IgD-negative memory B cell (primary cell): ENCODE results near the gene LIPA. TPM values are rescaled to one million over a fixed set of nuclear protein-coding genes. Genes with fewer than 3 reads are reported as not detected.
"Not testable (repeated sequence)": the region's sequence is repeated elsewhere in the genome, so short reads cannot be mapped to it uniquely, and the experiment has no call there.

Experiments
- H3K27ac Mint-ChIP-seq, 3 donors: one replicate each; pipeline ENCODE4 v1.8.0; 2020 to 2022; ENCODE audit warnings: mild to moderate bottlenecking in 3 of 3, mixed read lengths in 3 of 3, moderate library complexity in 1 of 3
- H3K27me3 Mint-ChIP-seq: one replicate; pipeline ENCODE4 v1.8.0; 2021; ENCODE audit warnings: mixed read lengths
- H3K36me3 Mint-ChIP-seq: one replicate; pipeline ENCODE4 v1.8.0; 2020; ENCODE audit warnings: mild to moderate bottlenecking, mixed read lengths
- H3K4me1 Mint-ChIP-seq, 3 donors: one replicate each; pipeline ENCODE4 v1.8.0; 2020 to 2022; ENCODE audit warnings: mixed read lengths in 3 of 3, mild to moderate bottlenecking in 1 of 3
- H3K4me3 Mint-ChIP-seq, 4 donors: one replicate each; pipeline ENCODE4 v1.8.0; 2020 to 2022; ENCODE audit warnings: mild to moderate bottlenecking in 4 of 4, mixed read lengths in 4 of 4, moderate library complexity in 3 of 4
- H3K9me3 Mint-ChIP-seq, 3 donors: one replicate each; pipeline ENCODE4 v1.8.0; 2020 to 2021; ENCODE audit warnings: mixed read lengths in 3 of 3, mild to moderate bottlenecking in 1 of 3
- polyA plus RNA-seq: library from polyadenylated mRNA; unstranded; fragments of 300-500 nt; fragmentation: Illumina TruSeq; gene quantifications from one replicate; pipeline ENCODE4 v1.2.3, GENCODE V29; 2021

Gene LIPA
- 73.9 TPM for polyA plus RNA-seq

DNA sequence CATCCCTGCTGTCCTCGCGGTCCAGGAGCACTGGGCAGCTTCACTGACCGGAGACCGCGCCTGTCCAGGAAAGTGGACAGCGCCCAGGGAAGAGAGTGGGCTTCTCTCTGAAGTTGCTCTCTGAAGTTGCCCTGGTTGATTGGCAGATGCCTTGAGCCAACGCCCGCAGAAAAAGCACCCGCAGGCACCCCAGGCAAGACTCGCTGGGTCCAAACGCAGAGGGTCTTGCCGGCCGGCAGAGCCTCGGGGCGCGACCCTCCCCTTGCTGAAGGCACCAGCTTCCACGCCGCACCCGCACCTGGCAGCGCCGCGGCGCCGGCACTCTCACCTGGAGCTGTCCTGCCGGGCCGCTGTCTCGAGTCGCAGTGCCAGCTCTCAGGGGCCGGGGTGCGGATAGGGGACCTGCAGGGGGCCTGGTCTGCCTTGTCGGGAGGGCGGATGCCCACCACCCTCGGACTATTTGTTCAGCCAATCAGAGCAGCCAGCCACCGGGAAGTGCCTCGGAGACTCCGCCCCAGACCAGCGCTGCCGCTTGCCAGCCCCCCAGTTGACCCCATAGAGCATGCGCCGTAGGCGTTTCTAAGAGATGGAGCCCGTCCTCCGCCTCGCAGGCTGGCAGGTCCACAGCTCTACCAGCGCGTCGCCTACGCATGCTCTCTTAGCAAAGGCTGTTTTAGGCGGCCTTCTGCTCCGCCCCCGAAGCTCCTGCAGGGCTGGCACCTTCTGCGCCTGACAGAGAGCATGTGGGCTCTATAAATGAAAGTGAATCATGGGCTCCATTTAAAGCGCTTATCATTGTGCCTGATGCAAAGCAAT is at the start of gene LIPA:
Gene LIPA (minus strand): TSS at position 367 of the 816 bp plus-strand sequence. CDS start 4,127 bp downstream, outside the sequence.
- Mint-ChIP-seq H3K9me3 (peaks cover 2 to 7% (median 6%) of the 10 kb centered on the region in 3 donors), H3K36me3 (peaks cover 3% of the 10 kb centered on the region), H3K4me3 (peak within 1 kb of the TSS; percentile 88 to 96 (median 96)), H3K27ac (peak within 1 kb of the TSS; percentile 35 to 83 (median 80)), H3K4me1 (peaks cover 17 to 23% (median 23%) of the 10 kb centered on the region in 3 donors), H3K27me3 (no peaks in the 10 kb centered on the region)

DNA sequence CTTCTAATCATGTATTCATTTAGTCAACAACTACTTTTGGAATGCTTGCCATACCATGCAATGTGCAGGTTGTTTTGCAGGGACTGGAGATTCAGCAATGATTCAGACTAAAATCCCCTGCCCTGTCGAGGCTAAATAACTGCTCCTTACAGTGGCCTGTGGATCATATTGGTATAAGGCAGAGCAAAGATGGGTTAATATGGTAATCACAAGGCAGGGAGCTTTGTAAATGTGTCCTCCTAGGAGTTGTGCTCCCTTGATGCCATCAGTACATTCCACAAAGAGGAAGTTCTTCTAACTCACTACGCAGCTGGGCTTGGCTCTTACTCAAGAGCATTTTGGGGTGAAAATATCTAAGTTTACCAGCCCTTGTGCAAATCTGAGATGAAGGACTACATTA is 49.7 kb upstream of the LIPA start:
- H3K9me3 Mint-ChIP-seq = peaks cover 3 to 9% (median 4%) of the 10 kb centered on the region in 3 donors
- H3K4me1 Mint-ChIP-seq = peaks cover 32 to 50% (median 42%) of the 10 kb centered on the region in 3 donors
- H3K4me3 Mint-ChIP-seq = peak overlapping the region; percentile 92 to 99 (median 94)
- H3K27me3 Mint-ChIP-seq = no peaks in the 10 kb centered on the region
- H3K36me3 Mint-ChIP-seq = peaks cover 2% of the 10 kb centered on the region
- peak overlapping the region; percentile 97 to 98 (median 98) for H3K27ac Mint-ChIP-seq

DNA sequence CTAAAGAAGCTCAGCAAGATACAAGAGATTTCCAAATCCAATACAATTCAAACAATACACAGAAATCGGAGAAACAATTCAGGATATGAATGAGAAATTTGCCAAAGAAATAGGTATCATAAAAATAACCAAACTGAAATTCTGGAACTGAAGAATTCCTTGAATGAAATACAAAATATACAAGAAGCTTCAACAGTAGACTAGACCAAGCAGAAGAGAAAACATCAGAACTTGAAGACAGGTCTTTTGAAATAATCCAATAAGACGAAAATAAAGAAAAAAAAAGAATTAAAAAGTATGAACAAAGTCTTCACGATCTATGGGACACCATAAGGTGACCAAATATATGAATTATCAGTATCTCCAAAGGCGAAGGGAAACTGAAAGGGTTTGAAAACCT is 47.5 kb upstream of the LIPA start:
- H3K4me3 Mint-ChIP-seq = peak overlapping the region in 1 of 4 donors; percentile 39

DNA sequence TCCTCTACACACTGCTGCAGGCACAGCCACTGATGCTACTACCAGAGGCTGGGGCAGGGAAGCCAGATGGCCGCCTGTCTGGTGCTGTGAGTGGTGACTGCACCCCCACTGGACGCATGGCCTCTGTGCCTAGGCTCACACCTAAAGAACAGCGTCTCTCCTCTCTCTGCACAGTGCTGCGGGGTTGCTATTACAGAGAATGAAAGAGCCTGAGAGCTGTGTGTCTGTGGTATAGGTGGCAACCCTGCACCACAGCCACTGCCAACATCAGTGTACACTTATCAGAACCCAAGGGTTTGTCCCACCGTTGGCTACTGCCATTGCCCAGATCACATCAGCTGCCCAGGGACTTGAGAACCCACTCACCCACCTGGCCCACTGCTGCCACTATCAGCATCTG is 46.2 kb upstream of the LIPA start:
- H3K9me3 Mint-ChIP-seq = peaks cover 3 to 9% (median 4%) of the 10 kb centered on the region in 3 donors
- H3K27ac Mint-ChIP-seq = peak overlapping the region in 1 of 3 donors; percentile 37
- no peak overlapping the region for H3K4me3 Mint-ChIP-seq
- H3K4me1 Mint-ChIP-seq = peaks cover 27 to 48% (median 30%) of the 10 kb centered on the region in 3 donors
- no peaks in the 10 kb centered on the region for H3K36me3 Mint-ChIP-seq
- H3K27me3 Mint-ChIP-seq = no peaks in the 10 kb centered on the region

More for the DNA sequence above, 47.5 kb upstream of the LIPA start:
- Mint-ChIP-seq H3K36me3 (no peaks in the 10 kb centered on the region), H3K9me3 (peaks cover 3 to 9% (median 4%) of the 10 kb centered on the region in 3 donors), H3K27me3 (no peaks in the 10 kb centered on the region), H3K4me1 (peaks cover 35 to 53% (median 42%) of the 10 kb centered on the region in 3 donors), H3K27ac (no peak overlapping the region)

DNA sequence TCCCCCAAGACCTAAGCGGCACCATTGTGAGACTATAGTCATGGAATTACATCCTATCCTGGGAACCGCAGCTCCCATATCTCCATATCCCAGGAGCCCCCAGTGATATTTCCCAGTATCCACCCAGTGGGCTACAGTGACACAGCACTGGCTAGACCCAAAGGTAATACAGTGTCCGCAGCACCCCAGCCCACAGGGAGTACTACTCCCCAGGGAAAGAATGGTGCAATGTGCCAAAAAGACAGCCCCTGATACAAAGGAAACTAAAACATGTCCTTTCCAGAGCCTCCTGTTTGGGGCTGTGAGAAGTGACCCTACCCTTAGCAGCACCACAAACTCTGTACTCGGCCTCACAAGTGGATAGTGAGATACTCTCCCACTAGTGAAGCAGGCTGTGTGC is 45.8 kb upstream of the LIPA start:
- no peaks in the 10 kb centered on the region for H3K27me3 Mint-ChIP-seq
- H3K27ac Mint-ChIP-seq = peak overlapping the region in 1 of 3 donors; percentile 37
- H3K36me3 Mint-ChIP-seq = no peaks in the 10 kb centered on the region
- peaks cover 26 to 44% (median 26%) of the 10 kb centered on the region in 3 donors for H3K4me1 Mint-ChIP-seq
- H3K9me3 Mint-ChIP-seq = peaks cover 3 to 9% (median 4%) of the 10 kb centered on the region in 3 donors
- H3K4me3 Mint-ChIP-seq = peak overlapping the region in 1 of 4 donors; percentile 19

DNA sequence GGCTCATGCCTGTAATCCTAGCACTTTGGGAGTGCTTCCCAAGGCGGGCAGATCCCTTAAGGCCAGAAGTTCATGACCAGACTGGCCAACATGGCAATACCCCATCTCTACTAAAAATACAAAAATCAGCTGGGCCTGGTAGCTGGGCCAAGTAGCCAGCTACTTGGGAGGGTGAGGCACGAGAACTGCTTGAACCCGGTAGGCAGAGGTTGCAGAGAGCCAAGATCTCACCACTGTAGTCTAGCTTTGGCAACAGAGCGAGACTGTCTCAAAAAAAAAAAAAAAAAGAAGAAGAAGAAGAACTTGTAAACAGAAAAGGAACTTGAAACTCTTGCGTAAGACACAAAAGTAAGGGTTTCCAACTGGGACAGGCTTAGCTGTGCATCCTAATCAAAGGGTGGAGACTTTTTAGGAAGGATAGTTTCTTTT is 44.7 kb upstream of the LIPA start:
- Mint-ChIP-seq H3K36me3 (no peaks in the 10 kb centered on the region), H3K9me3 (peaks cover 3 to 9% (median 4%) of the 10 kb centered on the region in 3 donors)

DNA sequence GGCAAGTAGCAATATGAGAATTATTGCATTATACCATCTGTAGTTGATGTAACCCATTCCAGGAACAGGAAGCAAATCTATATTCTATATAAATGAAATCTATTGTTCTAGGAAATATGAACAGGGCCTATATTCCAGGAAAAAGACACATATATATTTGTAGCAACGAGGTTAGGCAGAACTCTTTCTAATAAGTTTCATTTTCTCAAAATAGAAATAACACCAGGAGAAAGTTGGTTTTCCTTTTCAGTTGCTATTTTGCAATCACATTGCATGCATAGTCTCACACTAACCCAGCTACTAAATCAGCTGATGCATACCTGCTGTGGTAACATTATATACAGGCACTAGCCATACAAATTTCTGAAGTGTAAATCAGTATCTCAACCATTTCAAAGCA is 44.0 kb upstream of the LIPA start:
- Mint-ChIP-seq H3K4me3 (peak overlapping the region in 2 of 4 donors; percentile 19 to 70), H3K36me3 (no peaks in the 10 kb centered on the region), H3K27me3 (no peaks in the 10 kb centered on the region), H3K4me1 (peaks cover 14 to 29% (median 19%) of the 10 kb centered on the region in 3 donors), H3K9me3 (peaks cover 3 to 9% (median 4%) of the 10 kb centered on the region in 3 donors), H3K27ac (peak overlapping the region; percentile 44 to 84 (median 59))

More for the DNA sequence above, 44.7 kb upstream of the LIPA start:
- no peaks in the 10 kb centered on the region for H3K27me3 Mint-ChIP-seq
- peaks cover 19 to 33% (median 23%) of the 10 kb centered on the region in 3 donors for H3K4me1 Mint-ChIP-seq
- peak overlapping the region in 3 of 4 donors; percentile 19 to 81 (median 70) for H3K4me3 Mint-ChIP-seq
- H3K27ac Mint-ChIP-seq = peak overlapping the region; percentile 44 to 84 (median 59)

DNA sequence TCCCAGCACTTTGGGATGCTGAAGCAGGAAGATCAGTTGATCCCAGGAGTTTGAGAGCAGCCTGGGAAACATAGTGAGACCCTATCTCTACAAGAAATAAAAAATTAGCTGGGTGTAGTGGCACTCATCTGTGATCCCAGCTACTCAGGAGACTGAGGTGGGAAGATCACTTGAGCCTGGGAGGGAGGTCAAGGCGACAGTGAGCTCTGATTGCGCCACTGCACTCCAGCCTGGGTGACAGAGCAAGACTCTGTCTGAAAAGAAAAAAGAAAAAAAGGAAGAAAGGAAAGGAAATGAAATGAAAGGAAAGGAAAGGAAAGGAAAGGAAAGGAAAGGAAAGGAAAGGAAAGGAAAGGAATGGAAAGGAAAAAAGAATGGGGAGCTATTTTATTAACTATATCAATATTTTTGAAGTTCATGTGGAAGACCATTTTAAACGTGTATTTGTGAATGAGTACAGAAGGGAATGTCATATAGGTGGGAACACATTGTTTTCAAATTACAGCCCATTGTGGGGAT is 43.2 kb upstream of the LIPA start:
- H3K9me3 Mint-ChIP-seq = peaks cover 3 to 9% (median 4%) of the 10 kb centered on the region in 3 donors
- H3K4me3 Mint-ChIP-seq = peak overlapping the region in 1 of 4 donors; percentile 23
- H3K36me3 Mint-ChIP-seq = no peaks in the 10 kb centered on the region
- no peak overlapping the region for H3K27ac Mint-ChIP-seq
- peaks cover 14 to 29% (median 15%) of the 10 kb centered on the region in 3 donors for H3K4me1 Mint-ChIP-seq
- no peaks in the 10 kb centered on the region for H3K27me3 Mint-ChIP-seq

DNA sequence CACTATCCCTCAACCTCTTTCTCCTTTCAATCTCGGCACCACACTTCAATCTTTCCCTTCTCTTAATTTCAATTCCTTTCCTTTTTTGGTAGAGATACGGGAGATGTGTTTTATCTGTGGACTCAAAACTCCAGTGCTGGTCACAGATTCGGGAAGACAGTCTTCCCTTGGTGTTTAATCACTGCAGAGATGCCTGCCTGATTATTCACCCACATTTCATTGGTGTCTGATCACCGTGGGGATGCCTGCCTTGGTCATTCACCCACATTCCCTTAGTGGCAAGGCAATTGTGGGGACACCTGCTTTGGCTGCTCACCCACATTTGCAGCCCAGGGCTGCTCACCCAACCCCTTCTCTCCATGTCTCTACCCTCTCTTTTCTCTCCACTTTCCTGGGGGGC is 33.7 kb upstream of the LIPA start:
- not testable (repeated sequence) for H3K27me3 Mint-ChIP-seq, H3K36me3 Mint-ChIP-seq, H3K9me3 Mint-ChIP-seq, H3K27ac Mint-ChIP-seq, H3K4me1 Mint-ChIP-seq, H3K4me3 Mint-ChIP-seq

DNA sequence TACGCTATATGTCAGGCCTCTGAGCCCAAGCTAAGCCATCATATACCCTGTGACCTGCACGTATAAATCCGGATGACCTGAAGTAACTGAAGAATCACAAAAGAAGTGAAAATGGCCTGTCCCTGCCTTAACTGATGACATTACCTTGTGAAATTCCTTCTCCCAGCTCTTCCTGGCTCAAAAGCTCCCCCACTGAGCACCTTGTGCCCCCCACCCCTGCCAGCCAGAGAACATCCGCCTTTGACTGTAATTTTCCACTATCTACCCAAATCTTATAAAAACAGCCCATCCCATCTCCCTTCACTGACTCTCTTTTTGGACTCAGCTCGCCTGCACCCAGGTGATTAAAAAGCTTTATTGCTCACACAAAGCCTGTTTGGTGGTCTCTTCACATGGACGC is 33.1 kb upstream of the LIPA start:
- not testable (repeated sequence) for H3K4me3 Mint-ChIP-seq, H3K36me3 Mint-ChIP-seq, H3K27ac Mint-ChIP-seq, H3K9me3 Mint-ChIP-seq, H3K4me1 Mint-ChIP-seq, H3K27me3 Mint-ChIP-seq

DNA sequence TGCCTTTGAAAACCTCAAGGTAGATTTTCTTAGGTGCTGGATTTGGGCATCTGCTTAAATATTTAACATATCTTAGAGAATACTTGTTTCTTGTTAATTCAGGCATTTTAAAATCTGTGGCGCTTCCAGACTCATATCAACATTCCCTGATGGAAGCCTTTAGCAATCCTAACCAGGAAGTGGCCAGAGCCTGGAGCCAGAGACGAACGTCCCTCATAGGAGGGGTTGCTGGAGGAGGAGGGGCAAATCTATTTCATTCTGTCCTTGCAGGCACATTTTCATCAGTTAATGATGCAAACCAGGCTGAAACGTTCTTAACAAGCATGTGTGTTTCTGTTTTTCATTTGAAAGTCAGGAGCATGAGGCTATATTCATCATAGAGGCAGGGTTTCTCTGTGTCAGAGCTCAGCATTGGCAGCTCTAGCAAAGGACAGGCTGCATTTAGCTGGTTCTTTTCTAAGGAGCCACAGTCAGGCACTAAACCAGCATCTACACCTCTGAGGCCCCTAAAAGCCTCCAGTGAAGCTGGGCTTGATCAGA is 32.4 kb upstream of the LIPA start:
- Mint-ChIP-seq H3K36me3 (peaks cover 6% of the 10 kb centered on the region), H3K9me3 (no peaks in the 10 kb centered on the region), H3K27ac (no peak overlapping the region), H3K27me3 (no peaks in the 10 kb centered on the region), H3K4me1 (peaks cover 0 to 2% (median 0%) of the 10 kb centered on the region in 3 donors), H3K4me3 (no peak overlapping the region)

DNA sequence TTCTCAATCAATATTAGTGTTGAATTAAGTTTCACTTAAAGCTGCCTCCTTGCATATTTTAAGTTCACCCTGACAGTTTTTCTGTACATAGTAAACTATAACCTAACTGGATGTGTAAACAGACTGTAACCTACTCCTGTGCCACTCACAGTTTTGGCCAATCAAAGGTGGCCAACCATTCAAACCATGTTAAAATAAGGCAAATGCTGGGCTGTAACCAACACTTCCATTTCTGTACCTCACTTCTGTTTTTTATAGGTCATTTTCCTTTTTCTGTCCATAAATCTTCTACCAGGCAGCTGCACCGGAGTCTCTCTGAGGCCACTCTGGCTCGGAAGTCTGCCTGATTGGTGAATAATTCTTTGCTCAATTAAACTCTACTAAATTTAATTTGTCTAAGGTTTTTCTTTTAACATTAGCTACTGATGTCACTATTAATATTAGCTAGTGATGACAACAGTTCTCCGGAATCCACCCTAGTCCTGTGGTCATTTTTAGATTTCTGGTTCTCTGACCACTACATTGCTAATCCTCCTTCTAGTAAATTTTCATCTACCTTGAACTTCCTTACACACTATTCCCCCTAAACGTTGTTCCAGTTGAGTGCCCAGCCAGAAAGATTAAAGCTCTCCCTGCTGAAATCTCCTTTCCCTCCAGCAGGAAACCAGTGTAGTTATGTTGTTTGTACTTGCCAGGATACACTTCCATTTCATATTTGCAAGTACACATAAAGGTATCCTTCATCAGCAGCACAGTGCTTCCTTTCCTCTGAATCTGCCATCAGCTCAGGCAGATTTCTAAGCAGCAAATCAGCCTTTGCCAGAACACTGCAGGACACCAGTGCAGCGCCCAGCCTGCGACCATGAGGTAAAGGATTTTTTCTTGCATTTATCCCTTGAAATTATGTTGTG is 31.7 kb upstream of the LIPA start:
- H3K27me3 Mint-ChIP-seq = no peaks in the 10 kb centered on the region
- no peak overlapping the region for H3K4me3 Mint-ChIP-seq
- no peaks in the 10 kb centered on the region for H3K9me3 Mint-ChIP-seq
- peaks cover 6% of the 10 kb centered on the region for H3K36me3 Mint-ChIP-seq
- H3K4me1 Mint-ChIP-seq = peaks cover 0 to 2% (median 0%) of the 10 kb centered on the region in 3 donors
- H3K27ac Mint-ChIP-seq = no peak overlapping the region

DNA sequence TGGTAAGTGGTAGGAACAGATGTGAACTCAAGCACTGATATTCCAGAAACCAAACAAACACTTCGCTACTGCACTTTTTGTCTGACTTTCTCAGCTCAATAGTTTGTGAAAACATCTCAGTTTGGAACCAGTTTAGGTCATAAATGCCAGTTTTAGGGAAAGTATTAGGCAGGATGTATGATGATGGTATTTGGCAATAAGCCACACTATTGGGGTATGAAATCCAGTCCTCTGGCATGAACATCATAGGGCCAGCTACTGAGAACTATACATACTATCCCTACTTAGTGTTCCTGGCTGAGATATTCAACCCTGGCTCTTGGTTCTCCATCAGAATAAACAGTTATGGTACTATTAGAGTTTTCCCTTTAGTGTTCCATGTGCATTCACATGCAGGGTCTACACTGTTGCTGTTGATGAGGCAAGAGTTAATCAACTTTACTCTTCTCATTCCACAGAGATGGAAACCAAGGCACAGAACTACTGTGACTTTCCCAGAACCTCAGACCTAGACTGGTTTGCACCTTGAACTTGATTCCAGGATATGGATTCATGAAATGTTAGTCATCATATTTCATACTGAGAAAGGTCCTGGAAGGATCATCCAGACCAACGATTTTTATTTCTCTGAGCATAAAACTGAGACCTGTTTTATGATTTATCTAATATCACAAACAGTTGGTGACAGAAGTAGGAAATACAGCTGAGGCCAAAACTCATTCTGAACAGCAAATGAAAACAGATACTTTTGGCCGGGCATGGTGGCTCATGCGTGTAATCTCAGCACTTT is 30.2 kb upstream of the LIPA start:
- Mint-ChIP-seq H3K36me3 (peaks cover 6% of the 10 kb centered on the region), H3K27ac (no peak overlapping the region), H3K27me3 (no peaks in the 10 kb centered on the region), H3K4me1 (peaks cover 0 to 2% (median 0%) of the 10 kb centered on the region in 3 donors), H3K9me3 (no peaks in the 10 kb centered on the region), H3K4me3 (no peak overlapping the region)

DNA sequence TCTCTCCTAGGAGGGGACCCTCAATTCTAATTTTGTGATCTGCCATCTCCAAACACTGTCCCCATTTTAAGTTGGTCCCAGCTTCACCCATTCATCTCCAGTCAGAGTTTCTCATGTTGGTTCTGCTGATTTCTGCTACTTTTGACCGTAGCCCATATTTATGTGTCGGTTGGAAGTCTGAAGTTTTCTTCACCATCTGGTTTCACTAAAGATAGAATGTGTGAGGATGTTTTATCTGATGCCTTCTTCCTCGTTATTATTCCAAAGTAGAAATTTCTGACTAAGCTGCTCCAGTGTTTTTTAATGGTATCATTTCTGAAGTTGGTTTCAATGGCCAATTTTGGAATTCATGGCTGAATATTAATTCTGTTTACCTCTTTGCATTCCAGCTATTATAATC is 28.9 kb upstream of the LIPA start:
- Mint-ChIP-seq H3K27ac (no peak overlapping the region), H3K4me1 (peaks cover 0 to 2% (median 0%) of the 10 kb centered on the region in 3 donors), H3K27me3 (no peaks in the 10 kb centered on the region), H3K36me3 (peaks cover 6% of the 10 kb centered on the region), H3K9me3 (no peaks in the 10 kb centered on the region), H3K4me3 (no peak overlapping the region)
